Spinal cord (tissue), 10 donors: ENCODE data around the gene DESI2. TPM values are rescaled to one million over a fixed set of nuclear protein-coding genes. Genes with fewer than 3 reads are reported as not detected.
"Not testable (repeated sequence)": the region's sequence is repeated elsewhere in the genome, so short reads cannot be mapped to it uniquely, and the experiment has no call there.

Experiments
- DNase-seq, 6 donors: peaks; one replicate each; pipeline versions ENCODE4 v3.0.0 to v3.0.0-alpha.2; 2013 to 2015; ENCODE audit warnings: low spot score in 6 of 6, low read depth in 4 of 6
- H3K27ac ChIP-seq: one replicate; pipeline ENCODE4 v1.5.1; 2013; ENCODE audit warnings: low read depth, low read length, control low read depth
- H3K27me3 ChIP-seq: one replicate; pipeline ENCODE4 v1.6.1; 2013; ENCODE audit warnings: low read length; ENCODE audit not compliant: control insufficient read depth, insufficient read depth
- H3K36me3 ChIP-seq: one replicate; pipeline ENCODE4 v1.6.1; 2013; ENCODE audit warnings: low read length; ENCODE audit not compliant: control insufficient read depth, insufficient read depth
- H3K4me1 ChIP-seq: one replicate; pipeline ENCODE4 v1.6.1; 2013; ENCODE audit warnings: low read length; ENCODE audit not compliant: control insufficient read depth, insufficient read depth
- H3K4me3 ChIP-seq: one replicate; pipeline ENCODE4 v1.5.1; 2013; ENCODE audit warnings: low read depth, low read length, control low read depth
- H3K9me3 ChIP-seq: one replicate; pipeline ENCODE4 v1.6.1; 2013; ENCODE audit warnings: low read length; ENCODE audit not compliant: control insufficient read depth, insufficient read depth
- WGBS: methylation state at CpG from one replicate; pipeline ENCODE4 v1.1.5; 2013; ENCODE audit warnings: missing lambda C conversion rate; ENCODE audit not compliant: insufficient coverage; 5-methylcytosine and 5-hydroxymethylcytosine counted together
- polyA plus RNA-seq, 2 donors: library from polyadenylated mRNA; unstranded; fragments of 120-200 nt; gene quantifications; one replicate each; pipeline ENCODE4 v1.2.1, GENCODE V29; 2013; ENCODE audit not compliant: insufficient read length in 2 of 2
- small RNA-seq: library from RNA; depleted of rRNA; stranded (forward); fragments of <200 nt; gene quantifications from one replicate; pipeline ENCODE3, GENCODE V24; 2014; ENCODE audit warnings: low replicate concordance
- total RNA-seq, 2 donors: library from RNA; depleted of rRNA in 1 of 2; stranded (reverse); fragments of 120-200 nt in 1 of 2; fragments of >200 nt in 1 of 2; gene quantifications; one replicate each; pipeline versions ENCODE4 v1.2.3 to v1.2.4, GENCODE V29; 2013 to 2014
- donor health status: healthy.

Gene DESI2
- total and polyA plus RNA-seq, 4 donors: 31.9 to 51.8 (median 41.4) TPM

DNA sequence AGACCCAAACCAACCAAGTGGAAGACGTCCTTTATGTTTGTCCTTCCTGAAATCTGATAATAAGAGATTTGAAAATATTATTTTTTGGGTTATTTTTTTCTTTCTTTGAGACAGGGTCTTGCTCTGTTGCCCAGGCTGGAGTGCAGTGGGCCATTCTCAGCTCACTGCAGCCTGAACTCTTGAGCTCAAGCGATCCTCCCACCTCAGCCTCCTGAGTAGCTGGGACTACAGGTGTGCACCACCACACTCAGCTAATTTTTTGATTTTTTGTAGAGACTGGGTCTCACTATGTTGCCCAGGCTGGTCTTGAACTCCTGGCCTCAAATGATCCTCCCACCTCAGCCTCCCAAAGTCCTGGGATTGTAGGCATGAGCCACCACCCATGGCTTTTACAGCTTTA is 86.2 kb downstream of the DESI2 start:
- not testable (repeated sequence) for H3K36me3 ChIP-seq, DNase-seq, H3K4me1 ChIP-seq, H3K27me3 ChIP-seq, H3K4me3 ChIP-seq, H3K27ac ChIP-seq, H3K9me3 ChIP-seq
- no CpG with 5 or more reads among the region's 2 CpGs for WGBS

DNA sequence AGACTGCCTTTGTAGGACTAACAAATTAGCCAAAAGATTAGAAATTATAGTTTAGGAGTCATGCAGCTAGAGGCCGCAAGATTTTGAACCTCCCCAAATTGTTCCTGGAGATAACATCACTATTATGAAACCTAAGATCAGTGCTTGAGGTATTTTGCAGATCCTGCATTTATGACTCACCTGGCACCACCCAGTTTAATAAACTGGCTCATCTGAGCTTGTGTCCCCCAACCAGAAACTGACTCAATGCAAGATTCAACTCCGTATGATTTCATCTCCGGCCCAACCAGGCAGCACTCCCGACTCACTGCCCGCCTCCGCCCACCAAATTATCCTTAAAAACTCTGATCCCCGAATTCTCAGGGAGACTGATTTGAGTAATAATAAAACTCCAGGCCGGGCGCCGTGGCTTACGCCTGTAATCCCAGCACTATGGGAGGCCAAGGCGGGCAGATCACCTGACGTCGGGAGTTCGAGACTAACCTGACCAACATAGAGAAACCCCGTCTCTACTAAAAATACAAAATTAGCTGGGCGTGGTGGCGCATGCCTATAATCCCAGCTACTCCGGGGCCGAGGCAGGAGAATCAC is 87.2 kb downstream of the DESI2 start:
- not testable (repeated sequence) for H3K27ac ChIP-seq, H3K36me3 ChIP-seq, H3K4me3 ChIP-seq, H3K4me1 ChIP-seq, DNase-seq, H3K27me3 ChIP-seq, H3K9me3 ChIP-seq
- 93% methylated on average over 17 of the region's 20 CpGs for WGBS

DNA sequence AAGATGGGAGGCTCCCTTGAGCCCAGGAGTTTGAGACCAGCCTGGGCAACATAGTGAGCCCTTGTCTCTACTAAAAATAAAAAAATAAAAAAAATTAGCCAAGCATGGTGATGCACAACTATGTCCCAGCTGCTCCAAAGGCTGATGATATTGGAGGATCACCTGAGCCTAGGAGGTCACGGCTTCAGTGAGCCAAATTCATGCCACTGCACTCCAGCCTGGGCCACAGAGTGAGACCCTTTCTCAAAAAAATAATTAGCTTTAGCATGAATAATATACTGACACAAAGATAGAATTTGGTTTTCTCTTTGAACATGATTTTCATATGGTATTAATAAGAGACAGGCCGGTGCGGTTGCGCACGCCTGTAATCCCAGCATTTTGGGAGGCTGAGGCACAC is 88.8 kb downstream of the DESI2 start:
- 100% methylated on average over 4 of the region's 5 CpGs for WGBS

DNA sequence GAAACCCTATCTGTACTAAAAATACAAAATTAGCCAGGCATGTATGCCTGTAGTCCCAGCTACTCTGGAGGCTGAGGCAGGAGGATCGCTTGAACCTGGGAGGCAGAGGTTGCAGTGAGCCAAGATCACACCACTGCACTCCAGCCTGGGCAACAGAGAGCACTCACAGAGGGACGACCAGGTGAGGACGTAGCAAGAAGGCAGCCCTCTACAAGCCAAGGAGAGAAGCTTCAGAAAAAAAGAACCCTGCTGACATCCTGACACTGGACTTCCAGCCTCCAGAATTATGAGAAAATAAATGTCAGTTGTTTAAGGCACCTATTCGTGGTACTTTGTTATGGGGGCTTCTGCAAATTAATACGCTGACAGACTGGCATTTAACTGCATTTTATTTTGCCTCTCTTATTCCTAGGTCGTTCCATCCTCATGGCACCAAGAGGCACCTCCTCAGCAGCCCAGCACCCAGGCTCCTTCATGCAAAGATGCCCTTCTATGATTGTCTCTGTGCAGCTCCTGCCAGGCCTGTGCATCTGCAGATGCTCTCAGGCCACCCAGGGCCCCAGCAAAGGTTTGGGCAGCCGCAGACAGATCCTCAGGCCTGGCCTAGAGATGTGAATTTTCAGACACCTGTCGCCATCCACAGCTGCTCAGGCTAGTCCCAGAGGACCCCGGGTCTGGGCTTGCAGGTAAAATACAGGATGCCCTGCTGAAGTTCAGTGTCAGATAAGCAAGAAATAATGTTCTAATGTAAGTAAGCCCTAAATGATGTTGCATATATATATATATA is 96.5 kb downstream of the DESI2 start:
- 87% methylated on average over 6 of the region's 9 CpGs for WGBS

More for the DNA sequence above, 88.8 kb downstream of the DESI2 start:
- Histone ChIP-seq H3K36me3 (no peaks in the 10 kb centered on the region), H3K27ac (no peak overlapping the region), H3K4me1 (no peaks in the 10 kb centered on the region), H3K4me3 (no peak overlapping the region), H3K27me3 (no peaks in the 10 kb centered on the region), H3K9me3 (no peaks in the 10 kb centered on the region)
- DNase-seq: no peak

DNA sequence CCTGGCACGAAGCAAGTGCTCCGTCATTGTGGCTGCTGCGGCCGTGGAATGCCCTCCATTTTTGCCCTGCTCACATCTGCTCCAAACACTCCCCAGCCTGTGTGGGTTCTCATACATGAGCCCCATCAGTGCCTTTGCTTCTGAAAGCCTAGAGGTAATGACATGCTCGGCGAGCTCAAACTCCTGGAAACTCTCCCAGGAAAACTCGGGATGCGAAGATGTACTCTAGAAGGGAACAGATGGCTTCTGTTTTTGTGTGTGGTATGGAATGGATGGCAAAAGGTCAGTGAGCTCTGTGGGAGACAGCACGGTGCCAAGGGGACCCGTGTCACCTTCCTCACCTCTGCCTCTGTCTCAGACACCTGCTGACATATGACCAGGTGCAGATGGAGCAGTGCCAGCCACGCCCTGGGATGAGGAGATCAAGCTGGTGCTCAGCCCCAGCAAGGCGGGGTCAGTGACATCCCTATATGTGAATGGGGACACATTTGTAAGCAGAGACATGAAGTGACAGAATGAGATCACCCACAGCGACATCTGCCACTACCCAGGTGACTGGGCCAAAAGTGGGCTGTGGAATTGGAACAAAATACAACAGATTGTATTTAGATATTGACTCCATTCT is 98.5 kb downstream of the DESI2 start:
- H3K4me1 ChIP-seq: no peaks in the 10 kb centered on the region
- H3K27ac ChIP-seq: no peak overlapping the region
- no peaks in the 10 kb centered on the region for H3K27me3 ChIP-seq
- H3K4me3 ChIP-seq: no peak overlapping the region
- WGBS: 72% methylated on average over 5 of the region's 13 CpGs
- no peaks in the 10 kb centered on the region for H3K9me3 ChIP-seq
- peak in 1 of 6 donors; percentile 73 for DNase-seq
- no peaks in the 10 kb centered on the region for H3K36me3 ChIP-seq

More for the DNA sequence above, 96.5 kb downstream of the DESI2 start:
- Histone ChIP-seq H3K9me3 (no peaks in the 10 kb centered on the region), H3K36me3 (no peaks in the 10 kb centered on the region), H3K27ac (no peak overlapping the region), H3K27me3 (no peaks in the 10 kb centered on the region), H3K4me1 (no peaks in the 10 kb centered on the region), H3K4me3 (no peak overlapping the region)
- no peak for DNase-seq

DNA sequence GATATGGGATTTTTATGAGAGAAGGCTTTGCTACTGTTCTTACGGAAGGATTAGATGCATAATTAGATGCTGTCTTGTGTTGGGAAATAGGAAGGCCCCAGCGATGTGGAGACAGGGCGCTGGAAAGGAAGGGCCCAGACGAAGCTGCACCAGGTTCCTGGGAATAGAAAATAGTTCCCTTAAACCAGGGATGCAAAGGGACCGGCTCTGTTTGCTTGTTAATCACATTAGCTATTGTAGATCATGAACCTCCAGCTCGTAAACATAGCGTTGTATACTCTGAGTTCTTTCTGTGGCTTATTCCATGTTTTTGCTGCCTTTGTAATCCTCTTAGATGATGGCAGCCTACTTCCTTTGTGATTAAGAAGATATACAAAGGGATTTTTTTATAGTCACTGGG is 102.7 kb downstream of the DESI2 start:
- Histone ChIP-seq H3K27ac (no peak overlapping the region), H3K4me1 (no peaks in the 10 kb centered on the region), H3K27me3 (no peaks in the 10 kb centered on the region), H3K9me3 (no peaks in the 10 kb centered on the region), H3K36me3 (no peaks in the 10 kb centered on the region), H3K4me3 (no peak overlapping the region)
- DNase-seq: no peak
- WGBS: 82% methylated on average over 5 of the region's 7 CpGs

DNA sequence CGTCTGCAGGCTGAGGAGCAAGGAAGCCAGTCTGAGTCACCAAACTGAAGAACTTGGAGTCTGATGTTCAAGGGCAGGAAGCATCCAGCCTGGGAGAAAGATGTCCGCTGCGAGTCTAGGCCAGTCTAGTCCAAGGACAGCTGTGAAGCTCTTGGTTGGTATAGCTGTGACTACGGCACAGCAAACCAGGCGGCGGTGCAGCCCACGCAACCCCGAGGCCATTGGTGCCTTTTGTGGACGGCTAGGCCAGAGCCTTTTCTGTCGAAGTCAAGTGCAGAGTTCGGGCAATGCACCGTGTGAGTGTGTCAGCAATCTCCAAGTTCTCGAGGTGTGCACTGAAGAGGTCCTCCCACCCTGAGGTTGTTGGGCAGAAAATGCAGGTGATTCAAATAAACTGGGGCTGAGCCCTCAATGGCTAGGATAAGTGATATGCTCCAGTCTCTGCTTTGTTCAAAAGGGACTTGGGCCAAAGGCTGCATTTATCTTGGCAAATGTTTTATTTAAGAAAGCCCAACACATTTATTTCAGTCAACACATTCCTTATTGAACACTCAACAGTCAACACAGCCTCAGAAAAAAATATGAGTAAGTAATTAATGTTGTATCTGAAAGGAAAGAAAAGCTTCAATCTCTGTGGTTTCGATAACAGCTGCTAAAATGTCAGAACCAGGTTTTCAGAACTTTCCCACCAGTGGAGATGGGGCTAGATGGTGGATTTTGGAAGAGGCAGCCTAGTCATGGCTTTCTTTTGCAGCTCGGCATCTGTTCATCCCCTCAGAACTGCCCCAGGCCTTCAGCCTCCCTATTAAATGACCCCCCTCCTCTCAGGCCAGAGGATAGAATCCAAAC is 104.4 kb downstream of the DESI2 start:
- 97% methylated on average over 13 of the region's 15 CpGs for WGBS
- Histone ChIP-seq H3K36me3 (no peaks in the 10 kb centered on the region), H3K27me3 (no peaks in the 10 kb centered on the region), H3K27ac (no peak overlapping the region), H3K4me1 (no peaks in the 10 kb centered on the region), H3K9me3 (no peaks in the 10 kb centered on the region), H3K4me3 (no peak overlapping the region)
- no peak for DNase-seq

Small RNAs within 50 kb of the gene (small RNA-seq; reads per million reads assigned to genes)
- gene AL451007.1: not detected

Other genes with a start within 250 kb of the DESI2 start
- 10 to 100 TPM; 38.9 to 52.7 TPM for gene ADSS2, start 201.2 kb upstream of the DESI2 start, total RNA-seq
- gene ADSS2, start 201.2 kb upstream of the DESI2 start, polyA plus RNA-seq: 10 to 100 TPM; 52.3 to 58.2 TPM
- gene CATSPERE, start 191.9 kb upstream of the DESI2 start, total RNA-seq: 1 to 10 TPM; 2.0 to 3.1 TPM
- gene CATSPERE, start 191.9 kb upstream of the DESI2 start, polyA plus RNA-seq: 1 to 10 TPM; 1.0 to 1.2 TPM
- gene COX20, start 182.5 kb downstream of the DESI2 start, total RNA-seq: 10 to 100 TPM; 45.5 to 66.7 TPM
- gene COX20, start 182.5 kb downstream of the DESI2 start, polyA plus RNA-seq: 100 to 1,000 TPM; 149 to 184 TPM
- 100 to 1,000 TPM; 271 to 385 TPM for gene HNRNPU, start 211.4 kb downstream of the DESI2 start, total RNA-seq
- gene HNRNPU, start 211.4 kb downstream of the DESI2 start, polyA plus RNA-seq: 100 to 1,000 TPM; 344 to 445 TPM